CD14-positive monocyte (primary cell): ENCODE measurements around the gene LRRC4C. TPM values are rescaled to one million over a fixed set of nuclear protein-coding genes. Genes with fewer than 3 reads are reported as not detected.

Experiments
- DNase-seq, 3 donors: peaks; one replicate each; pipeline ENCODE4 v3.0.0-alpha.2; 2011 to 2022
- H2AFZ ChIP-seq: 2 replicates; pipeline ENCODE4 v1.6.0; 2012; ENCODE audit warnings: mild to moderate bottlenecking, low read depth, low read length, inconsistent platforms; ENCODE audit not compliant: insufficient read depth, poor library complexity, severe bottlenecking
- H3K27ac ChIP-seq, 2 donors: 1 replicate in 1 of 2; 2 replicates in 1 of 2; pipeline ENCODE4 v1.5.1; 2012 to 2013; ENCODE audit warnings: low read length in 2 of 2, control low read depth in 1 of 2, inconsistent platforms in 1 of 2, low read depth in 1 of 2, mild to moderate bottlenecking in 1 of 2
- H3K27me3 ChIP-seq, 2 donors: one replicate each; pipeline versions ENCODE4 v1.6.0 to v1.6.1; 2011 to 2013; ENCODE audit warnings: low read length in 2 of 2; ENCODE audit not compliant: control insufficient read depth in 2 of 2, insufficient read depth in 2 of 2
- H3K36me3 ChIP-seq, 2 donors: replicated peaks in 1 of 2; 1 replicate in 1 of 2; 2 replicates in 1 of 2; pipeline versions ENCODE4 v1.5.1 to v1.6.1; 2012 to 2013; ENCODE audit warnings: low read length in 2 of 2, control low read depth in 1 of 2, inconsistent platforms in 1 of 2, mild to moderate bottlenecking in 1 of 2; ENCODE audit not compliant: insufficient read depth in 2 of 2, control insufficient read depth in 1 of 2
- H3K4me1 ChIP-seq, 2 donors: 1 replicate in 1 of 2; 2 replicates in 1 of 2; pipeline versions ENCODE4 v1.5.1 to v1.6.1; 2012 to 2013; ENCODE audit warnings: low read length in 2 of 2, control low read depth in 1 of 2, inconsistent platforms in 1 of 2, mild to moderate bottlenecking in 1 of 2, moderate library complexity in 1 of 2; ENCODE audit not compliant: insufficient read depth in 2 of 2, control insufficient read depth in 1 of 2
- H3K4me2 ChIP-seq: replicated peaks from 2 replicates; pipeline ENCODE3; 2012; ENCODE audit warnings: low read length, moderate library complexity, mild to moderate bottlenecking; ENCODE audit not compliant: poor library complexity, severe bottlenecking; ENCODE audit errors: extremely low read depth
- H3K4me3 ChIP-seq, 3 experiments: fragments of 200-600 bp in 1 of 3; sonication (generic) in 1 of 3; replicated peaks in 1 of 3; 1 replicate in 2 of 3; 2 replicates in 1 of 3; pipeline ENCODE4 v1.5.1; 2011 to 2013; ENCODE audit warnings: low read length in 3 of 3, mild to moderate bottlenecking in 3 of 3, control low read depth in 2 of 3, low read depth in 2 of 3, inconsistent platforms in 1 of 3, moderate library complexity in 1 of 3
- H3K79me2 ChIP-seq: 2 replicates; pipeline ENCODE4 v1.6.0; 2012; ENCODE audit warnings: mild to moderate bottlenecking, control low read depth, inconsistent platforms, low read length, moderate library complexity; ENCODE audit not compliant: insufficient read depth
- H3K9ac ChIP-seq: 2 replicates; pipeline ENCODE4 v1.6.0; 2017; ENCODE audit warnings: low read length, mild to moderate bottlenecking; ENCODE audit not compliant: insufficient read depth, poor library complexity, severe bottlenecking
- H3K9me3 ChIP-seq, 2 donors: replicated peaks in 1 of 2; 1 replicate in 1 of 2; 2 replicates in 1 of 2; pipeline versions ENCODE4 v1.5.1 to v1.6.1; 2012 to 2013; ENCODE audit warnings: low read length in 2 of 2, control low read depth in 1 of 2; ENCODE audit not compliant: control insufficient read depth in 1 of 2, insufficient read depth in 1 of 2
- H4K20me1 ChIP-seq: 2 replicates; pipeline ENCODE4 v1.6.0; 2012; ENCODE audit warnings: mild to moderate bottlenecking, low read length, control low read depth, moderate library complexity; ENCODE audit not compliant: insufficient read depth
- H3K27ac Mint-ChIP-seq, 7 donors: one replicate each; pipeline ENCODE4 v1.8.0; 2020; ENCODE audit warnings: mild to moderate bottlenecking in 7 of 7, mixed read lengths in 7 of 7, moderate library complexity in 6 of 7, inconsistent platforms in 2 of 7
- H3K27me3 Mint-ChIP-seq, 3 donors: one replicate each; pipeline ENCODE4 v1.8.0; 2021 to 2022; ENCODE audit warnings: low read depth in 3 of 3, mild to moderate bottlenecking in 3 of 3, mixed read lengths in 3 of 3, moderate library complexity in 3 of 3, inconsistent platforms in 1 of 3
- H3K36me3 Mint-ChIP-seq, 2 donors: one replicate each; pipeline ENCODE4 v1.8.0; 2020; ENCODE audit warnings: mixed read lengths in 2 of 2, inconsistent platforms in 1 of 2, mild to moderate bottlenecking in 1 of 2
- H3K4me1 Mint-ChIP-seq: one replicate; pipeline ENCODE4 v1.8.0; 2020; ENCODE audit warnings: mild to moderate bottlenecking, mixed read lengths
- H3K4me3 Mint-ChIP-seq, 2 donors: one replicate each; pipeline ENCODE4 v1.8.0; 2020; ENCODE audit warnings: mild to moderate bottlenecking in 2 of 2, mixed read lengths in 2 of 2, moderate library complexity in 1 of 2
- H3K9me3 Mint-ChIP-seq, 7 donors: one replicate each; pipeline ENCODE4 v1.8.0; 2020 to 2022; ENCODE audit warnings: mixed read lengths in 7 of 7, mild to moderate bottlenecking in 6 of 7, moderate library complexity in 6 of 7, inconsistent platforms in 2 of 7
- WGBS: methylation state at CpG from one replicate; pipeline ENCODE4 v1.1.5; 2013; ENCODE audit warnings: missing lambda C conversion rate; ENCODE audit not compliant: insufficient coverage; 5-methylcytosine and 5-hydroxymethylcytosine counted together
- intact Hi-C, 2 donors: fragments of 100-400 bp; cut with micrococcal nuclease; formaldehyde crosslinking; loops; one replicate each; pipeline versions ENCODE4 v1.15.0 to v1.15.1; 2023
- polyA plus RNA-seq, 3 donors: library from polyadenylated mRNA; depleted of rRNA in 1 of 3; unstranded in 2 of 3; stranded (reverse) in 1 of 3; fragments of 300-500 nt in 2 of 3; fragments of >200 nt in 1 of 3; fragmentation: Illumina TruSeq in 2 of 3; gene quantifications; 1 replicate in 2 of 3; 2 replicates in 1 of 3; pipeline ENCODE4 v1.2.3, GENCODE V29; 2012 to 2021
- TF ChIP-seq, protein P1 (sequence below): fragments of 200-600 bp; IDR thresholded peaks from one replicate; pipeline ENCODE4 v1.8.0; 2022; ENCODE audit warnings: antibody characterized with exemption, mild to moderate bottlenecking

Gene LRRC4C
- polyA plus RNA-seq, 3 donors, result not detected

DNA sequence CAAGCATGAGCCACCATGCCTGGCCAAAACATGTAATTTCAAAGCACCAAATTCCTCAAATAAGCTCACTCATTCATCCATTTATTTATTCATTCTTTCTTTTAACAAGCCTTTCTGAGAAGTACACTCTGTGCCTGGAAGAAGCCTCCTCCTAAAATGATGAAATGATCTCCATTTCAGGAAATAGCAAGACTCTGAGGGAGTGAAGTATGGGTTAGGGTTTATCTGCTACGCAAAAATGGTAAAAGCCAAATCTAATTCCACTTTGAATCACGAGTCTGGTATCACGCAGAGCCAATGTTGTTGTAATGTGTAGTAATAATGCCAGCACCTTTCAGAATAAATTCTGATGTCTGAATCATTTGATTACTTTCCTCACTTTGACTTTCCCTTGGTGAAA is 1041.8 kb downstream of the LRRC4C start:
- H3K36me3 ChIP-seq, result no peaks in the 10 kb centered on the region
- Mint-ChIP-seq H3K4me3 (no peak overlapping the region), H3K4me1 (no peaks in the 10 kb centered on the region)

DNA sequence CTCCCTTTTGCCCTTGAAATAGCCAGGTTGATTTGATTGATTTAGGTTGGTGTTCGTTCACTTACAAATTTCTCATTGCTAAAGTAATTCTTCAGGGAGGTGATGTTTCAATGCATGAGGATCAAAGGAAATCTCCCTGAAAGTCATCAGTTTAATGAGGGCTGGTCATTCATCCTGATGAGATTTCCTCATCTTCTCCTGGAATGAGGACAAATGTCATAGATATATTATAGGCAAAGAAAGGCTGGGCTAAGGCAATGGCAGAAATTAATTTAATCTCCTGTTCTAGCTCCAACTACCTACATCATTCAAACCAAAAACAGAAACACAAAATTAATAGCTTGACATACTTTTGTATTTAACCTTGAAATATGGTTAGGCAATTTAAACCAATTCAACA is 1052.1 kb downstream of the LRRC4C start:
- Mint-ChIP-seq H3K27me3 (no peaks in the 10 kb centered on the region), H3K36me3 (no peaks in the 10 kb centered on the region), H3K27ac (no peak overlapping the region), H3K4me1 (no peaks in the 10 kb centered on the region), H3K4me3 (no peak overlapping the region), H3K9me3 (peaks cover 0 to 5% (median 1%) of the 10 kb centered on the region in 7 donors)
- no peaks in the 10 kb centered on the region for H3K79me2 ChIP-seq
- no peak overlapping the region for H2AFZ ChIP-seq
- no peak for DNase-seq
- TF ChIP-seq, protein P1, sequence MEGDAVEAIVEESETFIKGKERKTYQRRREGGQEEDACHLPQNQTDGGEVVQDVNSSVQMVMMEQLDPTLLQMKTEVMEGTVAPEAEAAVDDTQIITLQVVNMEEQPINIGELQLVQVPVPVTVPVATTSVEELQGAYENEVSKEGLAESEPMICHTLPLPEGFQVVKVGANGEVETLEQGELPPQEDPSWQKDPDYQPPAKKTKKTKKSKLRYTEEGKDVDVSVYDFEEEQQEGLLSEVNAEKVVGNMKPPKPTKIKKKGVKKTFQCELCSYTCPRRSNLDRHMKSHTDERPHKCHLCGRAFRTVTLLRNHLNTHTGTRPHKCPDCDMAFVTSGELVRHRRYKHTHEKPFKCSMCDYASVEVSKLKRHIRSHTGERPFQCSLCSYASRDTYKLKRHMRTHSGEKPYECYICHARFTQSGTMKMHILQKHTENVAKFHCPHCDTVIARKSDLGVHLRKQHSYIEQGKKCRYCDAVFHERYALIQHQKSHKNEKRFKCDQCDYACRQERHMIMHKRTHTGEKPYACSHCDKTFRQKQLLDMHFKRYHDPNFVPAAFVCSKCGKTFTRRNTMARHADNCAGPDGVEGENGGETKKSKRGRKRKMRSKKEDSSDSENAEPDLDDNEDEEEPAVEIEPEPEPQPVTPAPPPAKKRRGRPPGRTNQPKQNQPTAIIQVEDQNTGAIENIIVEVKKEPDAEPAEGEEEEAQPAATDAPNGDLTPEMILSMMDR, result no peak
- no peak overlapping the region for H3K4me3 ChIP-seq
- no peak overlapping the region for H3K27ac ChIP-seq
- WGBS, result no CpG with 5 or more reads among the region's 1 CpG
- no peaks in the 10 kb centered on the region for H3K4me1 ChIP-seq
- H3K9ac ChIP-seq, result no peak overlapping the region
- H3K9me3 ChIP-seq, result peaks cover 0 to 4% of the 10 kb centered on the region in 2 donors
- H4K20me1 ChIP-seq, result no peaks in the 10 kb centered on the region
- intact Hi-C loops, result no loop called here
- no peaks in the 10 kb centered on the region for H3K27me3 ChIP-seq
- H3K36me3 ChIP-seq, result no peaks in the 10 kb centered on the region
- H3K4me2 ChIP-seq, result no peak overlapping the region

More for the DNA sequence above, 1041.8 kb downstream of the LRRC4C start:
- no peak for DNase-seq
- Histone ChIP-seq H2AFZ (no peak overlapping the region), H3K9ac (no peak overlapping the region), H4K20me1 (no peaks in the 10 kb centered on the region), H3K79me2 (no peaks in the 10 kb centered on the region), H3K4me3 (no peak overlapping the region), H3K27me3 (no peaks in the 10 kb centered on the region), H3K4me1 (no peaks in the 10 kb centered on the region), H3K4me2 (no peak overlapping the region), H3K9me3 (no peaks in the 10 kb centered on the region), H3K27ac (no peak overlapping the region)
- Mint-ChIP-seq H3K9me3 (peaks cover 0 to 4% (median 2%) of the 10 kb centered on the region in 7 donors), H3K27me3 (no peaks in the 10 kb centered on the region), H3K36me3 (no peaks in the 10 kb centered on the region), H3K27ac (no peak overlapping the region)
- intact Hi-C loops, result no loop called here
- 83% methylated on average over 1 of the region's 3 CpGs for WGBS
- TF ChIP-seq, protein P1, result no peak
